T-helper 22 cell (primary cell): ENCODE data around the gene RHOT2.

Experiments used
- DNase-seq: peaks from one replicate; pipeline ENCODE4 v3.0.0-alpha.2; 2020; ENCODE audit warnings: low read depth

Gene RHOT2

GRCh38 chr16:715477-716199, 47.7 kb downstream of the RHOT2 start:
- no peak for DNase-seq

GRCh38 chr16:716200-716568, 48.3 kb downstream of the RHOT2 start:
- no peak for DNase-seq

- no peak for DNase-seq
Observed at GRCh38 chr16:716768-717325, 48.9 kb downstream of the RHOT2 start.

- no peak for DNase-seq
Observed at GRCh38 chr16:717450-718245, 49.7 kb downstream of the RHOT2 start.

- no peak for DNase-seq
Observed at GRCh38 chr16:718389-718788, 50.5 kb downstream of the RHOT2 start.

- no peak for DNase-seq
Observed at GRCh38 chr16:718922-719321, 51.0 kb downstream of the RHOT2 start.

GRCh38 chr16:719815-720446, 52.0 kb downstream of the RHOT2 start:
- DNase-seq = no peak

GRCh38 chr16:720447-720989, 52.6 kb downstream of the RHOT2 start:
- DNase-seq = no peak

- DNase-seq = peak; percentile 48
Observed at GRCh38 chr16:720990-721764, 53.2 kb downstream of the RHOT2 start, which contains the start of gene ANTKMT. Gene ANTKMT, plus strand, starts transcription at chr16:721146. Its CDS starts 129 bp downstream, at chr16:721275.

- no peak for DNase-seq
Observed at GRCh38 chr16:721765-722540, 54.0 kb downstream of the RHOT2 start.

- DNase-seq = no peak
Observed at GRCh38 chr16:722835-723633, 55.1 kb downstream of the RHOT2 start.

- DNase-seq = no peak
Observed at GRCh38 chr16:723695-724094, 55.8 kb downstream of the RHOT2 start.
